ENCODE results near the gene PHIP. TPM values are rescaled to one million over a fixed set of nuclear protein-coding genes. Genes with fewer than 3 reads are reported as not detected.

The PHIP gene
- total and polyA plus RNA-seq, 2 experiments from 2014 or later, result 48.0 to 65.4 TPM

GRCh38 chr6:79004239-79004638 is 73.8 kb downstream of the PHIP start (continued):
- TF ChIP-seq REST (IDR thresholded peaks at IDR 0.05; ENCODE audit: unreplicated experiment), result no peak
- TF ChIP-seq ZNF462 (CRISPR knock-in tag; IDR thresholded peaks at IDR 0.05), result no peak

DNA sequence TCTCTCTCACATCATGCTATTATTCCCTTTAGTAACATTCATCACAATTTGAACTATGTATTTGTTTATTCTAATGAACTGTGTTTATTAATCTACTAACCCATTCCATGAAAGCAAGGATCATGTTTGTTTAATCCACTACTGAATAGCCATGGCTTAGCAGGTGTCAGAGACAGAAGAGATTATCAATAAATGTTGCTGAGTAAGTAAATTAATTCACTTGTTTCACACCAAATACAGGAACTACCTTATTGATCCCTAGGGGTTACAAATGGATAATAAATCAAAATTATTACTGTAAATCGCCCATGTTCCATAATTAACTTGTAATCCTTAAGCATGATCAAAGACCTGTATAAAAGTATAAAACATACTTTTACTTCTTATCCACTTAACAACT is 76.6 kb downstream of the PHIP start:
- no peaks in the 10 kb centered on the region for H3K4me1 Mint-ChIP-seq
- Histone ChIP-seq H2AFZ (no peak overlapping the region), H3K36me3 (ENCODE audit: insufficient read depth) (peaks cover 58% of the 10 kb centered on the region), H3F3A (replicated peaks; ENCODE audit: low read depth) (no peaks in the 10 kb centered on the region), H3K27me3 (ENCODE audit: insufficient read depth) (no peaks in the 10 kb centered on the region), H3K79me2 (replicated peaks; ENCODE audit: insufficient read depth) (no peaks in the 10 kb centered on the region; the same call in 1 of the 2 replicates), H3K9me2 (ENCODE audit: insufficient read depth) (no peaks in the 10 kb centered on the region), H3K4me1 (ENCODE audit: insufficient read depth) (no peaks in the 10 kb centered on the region), H3K27ac (ENCODE audit: low read depth) (no peak overlapping the region), H3K4me2 (no peak overlapping the region), H3K4me3 (no peak overlapping the region), H4K20me1 (replicated peaks; ENCODE audit: insufficient read depth) (no peaks in the 10 kb centered on the region; the same call in 1 of the 2 replicates)
- DNase-seq (ENCODE audit: low spot score) (no peak), ATAC-seq (no peak)
- H3K36me3 Mint-ChIP-seq (ENCODE audit: low read depth), result peaks cover 60% of the 10 kb centered on the region
- H3K9me3 Mint-ChIP-seq, result no peaks in the 10 kb centered on the region
- H3K4me3 Mint-ChIP-seq, result no peak overlapping the region
- H3K27me3 Mint-ChIP-seq (ENCODE audit: insufficient read depth, low read depth, poor library complexity), result no peaks in the 10 kb centered on the region
- H3K27ac Mint-ChIP-seq, result no peak overlapping the region
- TF ChIP-seq ZNF114 (CRISPR knock-in tag; IDR thresholded peaks at IDR 0.05) (no peak), STAT1 (IDR thresholded peaks at IDR 0.05; ENCODE audit: unreplicated experiment) (no peak), EZH2 (IDR thresholded peaks at IDR 0.05; ENCODE audit: low read depth, unreplicated experiment) (no peak), NANOG (IDR thresholded peaks at IDR 0.05; ENCODE audit: borderline replicate concordance) (no peak), POLR2AphosphoS5 (IDR thresholded peaks at IDR 0.05; ENCODE audit: low read depth) (no peak), EZH2phosphoT487 (IDR thresholded peaks at IDR 0.05; ENCODE audit: unreplicated experiment) (no peak), JUNB (IDR thresholded peaks at IDR 0.05; ENCODE audit: unreplicated experiment) (no peak), ETS1 (IDR thresholded peaks at IDR 0.05) (no peak)
- TF ChIP-seq, protein P1, sequence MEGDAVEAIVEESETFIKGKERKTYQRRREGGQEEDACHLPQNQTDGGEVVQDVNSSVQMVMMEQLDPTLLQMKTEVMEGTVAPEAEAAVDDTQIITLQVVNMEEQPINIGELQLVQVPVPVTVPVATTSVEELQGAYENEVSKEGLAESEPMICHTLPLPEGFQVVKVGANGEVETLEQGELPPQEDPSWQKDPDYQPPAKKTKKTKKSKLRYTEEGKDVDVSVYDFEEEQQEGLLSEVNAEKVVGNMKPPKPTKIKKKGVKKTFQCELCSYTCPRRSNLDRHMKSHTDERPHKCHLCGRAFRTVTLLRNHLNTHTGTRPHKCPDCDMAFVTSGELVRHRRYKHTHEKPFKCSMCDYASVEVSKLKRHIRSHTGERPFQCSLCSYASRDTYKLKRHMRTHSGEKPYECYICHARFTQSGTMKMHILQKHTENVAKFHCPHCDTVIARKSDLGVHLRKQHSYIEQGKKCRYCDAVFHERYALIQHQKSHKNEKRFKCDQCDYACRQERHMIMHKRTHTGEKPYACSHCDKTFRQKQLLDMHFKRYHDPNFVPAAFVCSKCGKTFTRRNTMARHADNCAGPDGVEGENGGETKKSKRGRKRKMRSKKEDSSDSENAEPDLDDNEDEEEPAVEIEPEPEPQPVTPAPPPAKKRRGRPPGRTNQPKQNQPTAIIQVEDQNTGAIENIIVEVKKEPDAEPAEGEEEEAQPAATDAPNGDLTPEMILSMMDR (conservative IDR thresholded peaks at IDR 0.05; ENCODE audit: low read depth in 2 of 2), result no peak
